ENCODE data around the gene CCDC86. TPM values are rescaled to one million over a fixed set of nuclear protein-coding genes. Genes with fewer than 3 reads are reported as not detected.

Gene CCDC86
- total and polyA plus RNA-seq, 10 of the 15 experiments (the other 5 are each of a cell fraction or from before 2014, with no cell fraction given), result 2.0 to 87.2 (median 38.7) TPM

DNA sequence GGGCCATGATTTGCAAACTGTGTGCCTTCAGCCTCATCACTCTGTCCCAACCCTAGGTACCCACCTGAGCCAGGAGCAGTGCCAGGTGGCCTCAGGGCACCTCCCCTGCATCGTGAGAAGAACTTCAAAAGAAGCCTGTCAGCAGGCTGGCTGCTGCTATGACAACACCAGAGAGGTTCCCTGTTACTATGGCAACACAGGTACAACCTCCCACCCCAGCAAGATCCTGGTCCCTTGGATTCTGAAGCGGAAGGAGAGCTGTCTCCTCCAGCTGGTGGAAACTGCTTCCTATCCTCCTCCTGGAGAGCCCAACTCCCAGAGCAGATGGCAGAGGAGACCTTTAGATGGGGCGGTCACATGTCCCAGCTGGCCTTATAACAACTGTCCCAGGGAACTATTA is 28.4 kb downstream of the CCDC86 start:
- ChIA-PET POLR2A (no interaction called here), RAD21 (ENCODE audit: unreplicated experiment) (no interaction called here), SMC1A (ENCODE audit: uncharacterized antibody, unreplicated experiment) (interaction anchor here (1.2 kb wide), 1 partner anchor 17 kb away, joined by 4 read pairs; no protein-coding TSS in a partner anchor), CTCF (interaction anchor here (0.7 to 1.0 kb wide), 2 partner anchors 14 to 260 kb away, joined by 3 read pairs; no protein-coding TSS in a partner anchor)
- Histone ChIP-seq H3K27me3 (replicated peaks in 1 of 2; ENCODE audit: control insufficient read depth in 2 of 2, insufficient read depth in 2 of 2, low read length in 1 of 2) (no peaks in the 10 kb centered on the region), H3K4me2 (ENCODE audit: control insufficient read depth, insufficient read depth) (no peak overlapping the region), H3K9ac (ENCODE audit: control insufficient read depth, insufficient read depth, low read length) (no peak overlapping the region), H3K36me3 (ENCODE audit: control insufficient read depth in 2 of 2, insufficient read depth in 2 of 2, low read length in 1 of 2) (no peaks in the 10 kb centered on the region; a peak in 2 of 4 replicates), H3K79me2 (ENCODE audit: control insufficient read depth, insufficient read depth, low read length) (no peaks in the 10 kb centered on the region), H3K9me3 (replicated peaks; ENCODE audit: control insufficient read depth, insufficient read depth, low read length) (no peaks in the 10 kb centered on the region), H3K4me3 (no peak overlapping the region), H2AFZ (ENCODE audit: control insufficient read depth, low read depth, low read length) (no peak overlapping the region), H4K20me1 (ENCODE audit: control insufficient read depth, insufficient read depth) (no peaks in the 10 kb centered on the region), H3K27ac (ENCODE audit: control insufficient read depth, insufficient read depth) (no peak overlapping the region), H3K4me1 (ENCODE audit: control insufficient read depth, insufficient read depth, low read length) (no peaks in the 10 kb centered on the region)
- ATAC-seq, result no peak
- no TSS peak for BruUV-seq (replicated peaks)
- FAIRE-seq, result no peak
- DNase-seq (ENCODE audit: low read depth, low spot score), result no peak
- WGBS (ENCODE audit: insufficient coverage, insufficient replicate concordance, low lambda C conversion rate, missing lambda C conversion rate), result 31% methylated on average over 3 of the region's 3 CpGs
- TF ChIP-seq SPI1 (IDR thresholded peaks at IDR 0.05; ENCODE audit: borderline replicate concordance, insufficient read depth, low read depth, low read length), result no peak
- no peak for TF ChIP-seq NR2C2 (IDR thresholded peaks at IDR 0.05; ENCODE audit: borderline replicate concordance, control insufficient read depth, insufficient read length, low read depth)
- TF ChIP-seq BMI1 (IDR thresholded peaks at IDR 0.05; ENCODE audit: borderline replicate concordance), result peak; percentile 37; the same call in 1 of the 2 replicates
- intact Hi-C loops (cut with micrococcal nuclease; ENCODE audit: unreplicated experiment), result no loop called here
- in situ Hi-C loops (cut with MboI), result no loop called here

DNA sequence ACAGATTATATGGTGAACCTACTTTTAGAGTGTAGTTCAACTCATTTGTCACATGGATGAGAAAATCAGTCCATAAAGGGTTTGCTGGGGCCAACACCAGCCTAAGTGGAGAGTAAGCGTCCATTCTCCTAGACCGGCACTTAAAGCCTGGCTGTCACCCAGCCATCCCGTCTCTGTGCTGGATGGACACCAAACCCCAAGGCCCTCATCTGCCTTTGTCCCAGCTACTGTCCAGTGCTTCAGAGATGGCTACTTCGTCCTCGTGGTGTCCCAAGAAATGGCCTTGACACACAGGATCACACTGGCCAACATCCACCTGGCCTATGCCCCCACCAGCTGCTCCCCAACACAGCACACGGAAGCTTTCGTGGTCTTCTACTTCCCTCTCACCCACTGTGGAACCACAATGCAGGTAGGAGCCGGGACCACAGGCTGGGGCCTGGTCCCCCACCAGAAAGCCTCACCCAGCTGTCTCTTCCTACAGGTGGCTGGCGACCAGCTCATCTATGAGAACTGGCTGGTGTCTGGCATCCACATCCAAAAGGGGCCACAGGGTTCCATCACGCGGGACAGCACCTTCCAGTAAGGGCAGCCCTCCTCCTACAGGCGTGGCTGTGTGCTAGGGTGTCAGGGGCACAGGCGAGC is 28.9 kb downstream of the CCDC86 start:
- intact Hi-C loops (cut with micrococcal nuclease; ENCODE audit: unreplicated experiment), result no loop called here
- TF ChIP-seq SMARCA5 (IDR thresholded peaks at IDR 0.05), result no peak
- no peak for TF ChIP-seq POLR2A (IDR thresholded peaks at IDR 0.05; ENCODE audit: low read depth, low read length)
- TF ChIP-seq, protein P1, sequence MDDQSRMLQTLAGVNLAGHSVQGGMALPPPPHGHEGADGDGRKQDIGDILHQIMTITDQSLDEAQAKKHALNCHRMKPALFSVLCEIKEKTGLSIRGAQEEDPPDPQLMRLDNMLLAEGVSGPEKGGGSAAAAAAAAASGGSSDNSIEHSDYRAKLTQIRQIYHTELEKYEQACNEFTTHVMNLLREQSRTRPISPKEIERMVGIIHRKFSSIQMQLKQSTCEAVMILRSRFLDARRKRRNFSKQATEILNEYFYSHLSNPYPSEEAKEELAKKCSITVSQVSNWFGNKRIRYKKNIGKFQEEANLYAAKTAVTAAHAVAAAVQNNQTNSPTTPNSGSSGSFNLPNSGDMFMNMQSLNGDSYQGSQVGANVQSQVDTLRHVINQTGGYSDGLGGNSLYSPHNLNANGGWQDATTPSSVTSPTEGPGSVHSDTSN (IDR thresholded peaks at IDR 0.05; ENCODE audit: insufficient replicate concordance, low read depth, low read length), result no peak
- no peak for TF ChIP-seq HDAC6 (IDR thresholded peaks at IDR 0.05; ENCODE audit: unreplicated experiment)
- no peak for TF ChIP-seq TCF12 (IDR thresholded peaks at IDR 0.05; ENCODE audit: low read depth, low read length)
- TF ChIP-seq NR2C1 (IDR thresholded peaks at IDR 0.05), result no peak
- TF ChIP-seq ZNF24 (IDR thresholded peaks at IDR 0.05), result no peak
- no peak for TF ChIP-seq CBFB (IDR thresholded peaks at IDR 0.05; ENCODE audit: low read depth)
- no peak for TF ChIP-seq CHD4 (IDR thresholded peaks at IDR 0.05)
- TF ChIP-seq ESRRA (IDR thresholded peaks at IDR 0.05; ENCODE audit: low read length), result no peak
- TF ChIP-seq ASH2L (IDR thresholded peaks at IDR 0.05; ENCODE audit: borderline replicate concordance, low read depth), result no peak
- TF ChIP-seq, protein P2, sequence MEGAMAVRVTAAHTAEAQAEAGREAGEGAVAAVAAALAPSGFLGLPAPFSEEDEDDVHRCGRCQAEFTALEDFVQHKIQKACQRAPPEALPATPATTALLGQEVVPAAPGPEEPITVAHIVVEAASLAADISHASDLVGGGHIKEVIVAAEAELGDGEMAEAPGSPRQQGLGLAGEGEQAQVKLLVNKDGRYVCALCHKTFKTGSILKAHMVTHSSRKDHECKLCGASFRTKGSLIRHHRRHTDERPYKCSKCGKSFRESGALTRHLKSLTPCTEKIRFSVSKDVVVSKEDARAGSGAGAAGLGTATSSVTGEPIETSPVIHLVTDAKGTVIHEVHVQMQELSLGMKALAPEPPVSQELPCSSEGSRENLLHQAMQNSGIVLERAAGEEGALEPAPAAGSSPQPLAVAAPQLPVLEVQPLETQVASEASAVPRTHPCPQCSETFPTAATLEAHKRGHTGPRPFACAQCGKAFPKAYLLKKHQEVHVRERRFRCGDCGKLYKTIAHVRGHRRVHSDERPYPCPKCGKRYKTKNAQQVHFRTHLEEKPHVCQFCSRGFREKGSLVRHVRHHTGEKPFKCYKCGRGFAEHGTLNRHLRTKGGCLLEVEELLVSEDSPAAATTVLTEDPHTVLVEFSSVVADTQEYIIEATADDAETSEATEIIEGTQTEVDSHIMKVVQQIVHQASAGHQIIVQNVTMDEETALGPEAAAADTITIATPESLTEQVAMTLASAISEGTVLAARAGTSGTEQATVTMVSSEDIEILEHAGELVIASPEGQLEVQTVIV (IDR thresholded peaks at IDR 0.05; ENCODE audit: borderline replicate concordance, partially characterized antibody), result no peak

More for the DNA sequence above, 28.9 kb downstream of the CCDC86 start:
- ChIA-PET POLR2A (no interaction called here), SMC1A (ENCODE audit: uncharacterized antibody, unreplicated experiment) (no interaction called here), CTCF (interaction anchor here (0.6 to 1.0 kb wide), 3 partner anchors 14 to 1372 kb away, joined by 3 read pairs; no protein-coding TSS in a partner anchor), RAD21 (ENCODE audit: unreplicated experiment) (interaction anchor here (1.0 kb wide), 1 partner anchor 40 kb away, joined by 3 read pairs; no protein-coding TSS in a partner anchor)
- H3K4me2 ChIP-seq (ENCODE audit: control insufficient read depth, insufficient read depth), result no peak overlapping the region
- H3K9ac ChIP-seq (ENCODE audit: control insufficient read depth, insufficient read depth, low read length), result no peak overlapping the region
- no peaks in the 10 kb centered on the region; a peak in 2 of 4 replicates for H3K36me3 ChIP-seq (ENCODE audit: control insufficient read depth in 2 of 2, insufficient read depth in 2 of 2, low read length in 1 of 2)
- no peak for FAIRE-seq
- no peaks in the 10 kb centered on the region for H4K20me1 ChIP-seq (ENCODE audit: control insufficient read depth, insufficient read depth)
- H2AFZ ChIP-seq (ENCODE audit: control insufficient read depth, low read depth, low read length), result no peak overlapping the region
- H3K4me1 ChIP-seq (ENCODE audit: control insufficient read depth, insufficient read depth, low read length), result no peaks in the 10 kb centered on the region
- H3K4me3 ChIP-seq, result no peak overlapping the region
- no peaks in the 10 kb centered on the region for H3K9me3 ChIP-seq (replicated peaks; ENCODE audit: control insufficient read depth, insufficient read depth, low read length)
- 43% methylated on average over 13 of the region's 13 CpGs for WGBS (ENCODE audit: insufficient coverage, insufficient replicate concordance, low lambda C conversion rate, missing lambda C conversion rate)
- in situ Hi-C loops (cut with MboI), result no loop called here
- BruUV-seq (replicated peaks), result no TSS peak
- no peaks in the 10 kb centered on the region for H3K79me2 ChIP-seq (ENCODE audit: control insufficient read depth, insufficient read depth, low read length)
- no peak for DNase-seq (ENCODE audit: low read depth, low spot score)
- ATAC-seq, result no peak
- no peak overlapping the region for H3K27ac ChIP-seq (ENCODE audit: control insufficient read depth, insufficient read depth)
- H3K27me3 ChIP-seq (replicated peaks in 1 of 2; ENCODE audit: control insufficient read depth in 2 of 2, insufficient read depth in 2 of 2, low read length in 1 of 2), result no peaks in the 10 kb centered on the region

Measured in GM12878 (cell line).